Measurements from ENCODE around the gene ANAPC16. TPM values are rescaled to one million over a fixed set of nuclear protein-coding genes. Genes with fewer than 3 reads are reported as not detected.
A peak's percentile ranks its signal among the peaks of the same experiment; 100 is the strongest.
"Not testable (repeated sequence)": the region's sequence is repeated elsewhere in the genome, so short reads cannot be mapped to it uniquely, and the experiment has no call there.

Gene ANAPC16
- total RNA-seq, 1 experiment from 2014 or later, result 61.1 TPM

DNA sequence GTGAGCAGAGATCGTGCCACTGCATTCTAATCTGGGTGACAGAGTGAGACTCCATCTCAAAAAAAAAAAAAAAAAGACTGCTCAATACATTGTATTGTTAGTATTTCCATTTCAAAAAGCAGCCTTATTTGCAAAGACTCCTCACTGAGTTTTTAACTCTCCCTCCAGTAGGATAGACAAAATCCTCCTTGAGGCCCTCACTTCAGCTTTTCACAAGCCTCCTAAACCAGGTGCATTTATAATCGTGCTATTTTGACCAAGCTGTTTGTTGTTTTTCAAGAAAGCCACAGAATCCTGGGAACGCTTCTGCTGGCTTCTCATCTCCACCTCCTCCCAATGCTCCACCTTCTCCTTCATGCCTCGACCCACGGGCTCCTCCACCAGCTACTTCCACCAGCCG is 51.6 kb downstream of the ANAPC16 start:
- Histone ChIP-seq H3K4me3 (no peak overlapping the region), H3K9me3 (no peaks in the 10 kb centered on the region), H3K27me3 (no peaks in the 10 kb centered on the region), H3K36me3 (no peaks in the 10 kb centered on the region)
- DNase-seq, result no peak

DNA sequence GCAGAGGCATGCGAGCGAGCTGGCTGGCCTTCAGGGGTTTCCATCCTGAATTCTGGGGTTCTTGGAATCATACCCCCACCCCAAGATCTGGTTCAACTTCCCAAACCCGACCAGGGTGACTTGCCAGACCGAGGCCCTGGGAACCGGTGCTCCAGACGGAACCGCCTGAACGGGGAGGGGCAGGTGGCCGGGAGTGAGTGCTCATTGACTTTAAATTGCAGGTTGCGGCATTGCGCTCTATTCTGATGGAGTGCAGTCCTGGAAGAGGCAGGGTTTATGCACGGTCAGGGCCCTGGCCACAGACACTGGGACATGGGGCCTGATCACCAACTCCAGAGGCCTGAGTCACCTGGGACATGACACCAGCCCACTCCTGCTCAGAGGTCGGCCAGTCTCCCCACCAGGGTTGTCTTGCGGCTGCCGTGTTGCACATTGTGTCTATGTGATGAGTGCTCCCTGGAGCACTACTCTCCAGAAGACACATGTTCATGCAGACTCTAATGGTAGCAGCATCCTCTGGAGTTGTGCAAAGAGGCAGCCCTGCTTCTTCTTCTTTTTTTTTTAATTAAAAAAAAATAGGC is 52.1 kb downstream of the ANAPC16 start:
- H3K36me3 ChIP-seq, result no peaks in the 10 kb centered on the region
- DNase-seq, result no peak
- no peaks in the 10 kb centered on the region for H3K27me3 ChIP-seq

DNA sequence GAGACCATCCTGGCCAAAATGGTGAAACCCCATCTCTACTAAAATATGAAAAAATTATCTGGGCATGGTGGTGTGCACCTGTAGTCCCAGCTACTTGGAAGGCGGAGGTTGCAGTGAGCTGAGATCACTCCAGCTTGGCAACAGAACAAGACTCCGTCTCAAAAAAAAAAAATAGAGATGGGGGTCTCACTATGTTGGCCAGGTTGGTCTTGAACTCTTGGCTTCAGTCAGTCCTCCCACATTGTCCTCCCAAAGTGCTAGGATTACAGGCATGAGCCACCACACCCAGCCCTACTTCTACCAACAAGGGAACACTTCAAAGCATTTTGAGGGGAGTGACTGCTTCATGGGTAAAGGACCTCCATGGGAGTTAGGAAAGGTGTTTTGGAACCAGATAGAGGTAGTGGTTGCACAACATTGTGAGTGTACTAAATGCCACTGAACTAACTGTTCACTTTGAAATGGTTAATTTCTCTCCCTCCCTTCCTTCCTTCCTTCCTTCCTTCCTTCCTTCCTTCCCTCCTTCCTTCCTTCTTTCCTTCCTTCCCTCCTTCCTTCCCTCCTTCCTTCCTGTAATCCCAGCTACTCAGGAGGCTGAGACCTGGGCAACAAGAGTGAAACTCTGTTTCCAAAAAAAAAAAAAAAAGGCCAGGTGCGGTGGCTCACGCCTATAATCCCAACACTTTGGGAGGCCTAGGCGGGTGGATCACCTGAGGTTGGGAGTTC is 52.8 kb downstream of the ANAPC16 start:
- not testable (repeated sequence) for H3K27me3 ChIP-seq, H3K4me3 ChIP-seq, H3K36me3 ChIP-seq, DNase-seq, H3K9me3 ChIP-seq

More for the DNA sequence above, 52.1 kb downstream of the ANAPC16 start:
- no peak overlapping the region for H3K4me3 ChIP-seq
- H3K9me3 ChIP-seq, result no peaks in the 10 kb centered on the region

DNA sequence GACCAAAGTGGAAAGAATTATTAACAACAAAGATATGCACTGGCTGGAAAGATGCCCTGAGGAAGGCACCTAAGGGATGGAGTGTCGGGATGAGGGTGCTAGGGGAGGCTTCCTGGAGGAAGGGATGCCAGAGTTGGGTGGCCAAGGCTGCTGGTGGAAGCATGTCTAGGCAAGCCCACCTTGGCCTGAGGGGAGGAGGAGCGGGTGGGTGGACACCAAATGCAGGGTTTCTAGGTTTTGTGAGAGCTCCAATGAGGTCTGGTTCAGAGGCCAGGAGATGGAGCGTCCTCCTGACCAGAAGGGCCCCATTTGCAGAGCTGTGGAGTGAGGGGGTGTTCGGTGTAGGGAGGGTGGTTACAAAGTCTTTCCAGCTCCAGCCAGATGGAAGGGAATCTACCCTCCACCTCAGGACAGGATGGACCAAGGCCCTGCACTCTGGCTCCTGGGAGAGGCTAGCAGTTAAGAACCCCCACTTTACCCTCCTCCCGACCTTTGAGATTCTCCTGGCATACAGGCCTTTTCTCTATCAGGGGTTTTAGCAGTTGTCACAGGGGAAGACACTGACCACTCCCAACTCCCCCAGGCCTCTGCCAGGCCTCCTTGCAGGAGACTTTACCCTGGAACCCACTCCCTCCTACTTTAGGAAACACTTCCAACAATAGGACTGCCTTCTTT is 54.9 kb downstream of the ANAPC16 start:
- H3K27me3 ChIP-seq, result no peaks in the 10 kb centered on the region
- DNase-seq, result no peak
- no peak overlapping the region for H3K4me3 ChIP-seq
- H3K9me3 ChIP-seq, result no peaks in the 10 kb centered on the region
- H3K36me3 ChIP-seq, result peaks cover 19% of the 10 kb centered on the region

DNA sequence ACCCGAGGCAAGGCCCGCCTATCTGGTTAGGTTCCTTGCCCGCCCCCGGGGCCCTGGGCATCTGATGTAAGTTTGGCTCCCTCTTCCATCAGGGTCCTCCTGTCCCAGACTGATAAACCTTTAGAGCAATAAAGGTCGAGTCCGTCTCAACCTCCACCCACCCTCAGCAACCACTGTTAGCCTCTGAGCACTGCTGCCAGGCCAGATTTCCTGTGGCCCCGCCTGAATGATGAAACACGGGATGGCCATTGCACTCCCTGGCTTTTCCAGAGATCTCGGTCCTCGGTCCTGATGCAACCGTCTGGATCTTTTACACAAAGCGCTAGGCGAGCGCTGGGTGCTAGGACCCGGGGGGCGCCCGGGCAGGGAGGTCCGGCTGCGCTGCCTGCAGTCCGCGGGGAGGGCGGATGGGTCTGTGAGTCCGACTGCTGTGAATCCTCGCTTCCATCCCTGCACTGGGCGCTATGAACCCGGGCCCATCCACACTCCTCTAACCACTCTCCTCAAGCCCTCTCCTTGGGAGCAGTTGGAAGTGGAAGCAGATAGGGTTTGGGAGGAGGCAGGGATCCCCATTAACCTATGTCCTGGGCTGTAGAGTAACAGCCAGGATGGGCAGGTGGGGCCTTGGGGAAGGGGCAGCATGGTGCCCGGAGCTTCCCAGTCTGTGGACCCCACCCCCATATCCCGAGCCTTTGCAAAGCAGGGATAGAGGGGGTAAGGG is 57.0 kb downstream of the ANAPC16 start:
- Histone ChIP-seq H3K36me3 (peaks cover 27% of the 10 kb centered on the region), H3K9me3 (no peaks in the 10 kb centered on the region), H3K4me3 (peak overlapping the region; percentile 90), H3K27me3 (no peaks in the 10 kb centered on the region)
- DNase-seq, result peak; percentile 98

DNA sequence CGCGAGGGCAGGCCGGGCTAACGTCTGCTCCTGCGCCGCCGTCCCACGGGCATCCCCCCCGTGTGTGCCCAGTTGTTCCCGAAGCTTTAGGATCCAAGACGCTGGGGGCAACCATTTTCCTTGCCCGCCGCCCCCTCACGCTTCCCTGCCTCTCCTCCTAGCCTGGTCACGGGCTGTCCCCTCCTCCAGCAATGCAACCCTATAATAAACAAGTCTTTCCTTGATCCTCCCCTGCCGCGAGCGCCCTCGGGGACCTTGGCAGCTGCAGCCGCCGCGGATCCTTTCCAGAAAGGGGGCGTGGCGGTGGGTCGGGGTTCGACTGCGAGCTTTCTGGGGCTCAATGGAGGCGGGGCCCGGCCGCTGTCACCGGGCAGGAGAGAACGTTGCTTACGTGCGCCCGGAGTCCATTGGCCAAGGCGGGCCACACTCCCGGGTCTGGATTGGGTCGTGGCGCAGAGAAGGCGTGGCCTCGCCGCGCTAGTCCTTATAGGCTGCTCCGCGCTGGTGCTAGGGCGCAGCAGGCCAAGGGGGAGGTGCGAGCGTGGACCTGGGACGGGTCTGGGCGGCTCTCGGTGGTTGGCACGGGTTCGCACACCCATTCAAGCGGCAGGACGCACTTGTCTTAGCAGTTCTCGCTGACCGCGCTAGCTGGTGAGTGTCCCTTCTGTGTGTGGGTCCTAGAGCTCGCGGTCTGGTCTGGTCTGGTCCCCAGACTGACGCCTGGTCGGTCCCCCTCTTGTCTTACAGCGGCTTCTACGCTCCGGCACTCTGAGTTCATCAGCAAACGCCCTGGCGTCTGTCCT is 57.8 kb downstream of the ANAPC16 start, which contains the start of gene DDIT4:
TSS of gene DDIT4 (plus strand) at position 515 of the 803 bp plus-strand sequence. CDS start 293 bp downstream, outside the sequence.
- Histone ChIP-seq H3K27me3 (no peaks in the 10 kb centered on the region), H3K9me3 (no peaks in the 10 kb centered on the region), H3K36me3 (peaks cover 27% of the 10 kb centered on the region), H3K4me3 (peak within 1 kb of the TSS; percentile 90)
- peak; percentile 100 for DNase-seq

DNA sequence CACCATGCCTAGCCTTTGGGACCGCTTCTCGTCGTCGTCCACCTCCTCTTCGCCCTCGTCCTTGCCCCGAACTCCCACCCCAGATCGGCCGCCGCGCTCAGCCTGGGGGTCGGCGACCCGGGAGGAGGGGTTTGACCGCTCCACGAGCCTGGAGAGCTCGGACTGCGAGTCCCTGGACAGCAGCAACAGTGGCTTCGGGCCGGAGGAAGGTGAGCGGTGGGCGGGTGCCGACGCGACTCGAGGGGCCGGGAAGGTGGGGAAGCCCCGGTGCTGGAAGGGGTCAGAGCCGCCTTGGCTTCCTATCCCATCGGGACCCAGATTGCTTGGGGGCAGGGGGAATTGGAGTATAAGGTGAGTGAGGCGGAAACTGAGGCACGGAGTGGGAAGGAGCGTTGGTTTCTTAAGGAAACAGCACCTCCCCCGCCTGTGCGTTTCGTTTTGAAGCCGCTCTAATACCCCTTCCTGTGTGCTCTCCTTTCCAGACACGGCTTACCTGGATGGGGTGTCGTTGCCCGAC is 58.5 kb downstream of the ANAPC16 start:
- peaks cover 27% of the 10 kb centered on the region for H3K36me3 ChIP-seq
- peak overlapping the region; percentile 90 for H3K4me3 ChIP-seq
- no peaks in the 10 kb centered on the region for H3K27me3 ChIP-seq
- no peaks in the 10 kb centered on the region for H3K9me3 ChIP-seq
- no peak for DNase-seq

DNA sequence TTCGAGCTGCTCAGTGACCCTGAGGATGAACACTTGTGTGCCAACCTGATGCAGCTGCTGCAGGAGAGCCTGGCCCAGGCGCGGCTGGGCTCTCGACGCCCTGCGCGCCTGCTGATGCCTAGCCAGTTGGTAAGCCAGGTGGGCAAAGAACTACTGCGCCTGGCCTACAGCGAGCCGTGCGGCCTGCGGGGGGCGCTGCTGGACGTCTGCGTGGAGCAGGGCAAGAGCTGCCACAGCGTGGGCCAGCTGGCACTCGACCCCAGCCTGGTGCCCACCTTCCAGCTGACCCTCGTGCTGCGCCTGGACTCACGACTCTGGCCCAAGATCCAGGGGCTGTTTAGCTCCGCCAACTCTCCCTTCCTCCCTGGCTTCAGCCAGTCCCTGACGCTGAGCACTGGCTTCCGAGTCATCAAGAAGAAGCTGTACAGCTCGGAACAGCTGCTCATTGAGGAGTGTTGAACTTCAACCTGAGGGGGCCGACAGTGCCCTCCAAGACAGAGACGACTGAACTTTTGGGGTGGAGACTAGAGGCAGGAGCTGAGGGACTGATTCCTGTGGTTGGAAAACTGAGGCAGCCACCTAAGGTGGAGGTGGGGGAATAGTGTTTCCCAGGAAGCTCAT is 59.0 kb downstream of the ANAPC16 start:
- Histone ChIP-seq H3K36me3 (peaks cover 27% of the 10 kb centered on the region), H3K9me3 (no peaks in the 10 kb centered on the region), H3K4me3 (peak overlapping the region; percentile 90), H3K27me3 (no peaks in the 10 kb centered on the region)
- DNase-seq, result peak; percentile 77

DNA sequence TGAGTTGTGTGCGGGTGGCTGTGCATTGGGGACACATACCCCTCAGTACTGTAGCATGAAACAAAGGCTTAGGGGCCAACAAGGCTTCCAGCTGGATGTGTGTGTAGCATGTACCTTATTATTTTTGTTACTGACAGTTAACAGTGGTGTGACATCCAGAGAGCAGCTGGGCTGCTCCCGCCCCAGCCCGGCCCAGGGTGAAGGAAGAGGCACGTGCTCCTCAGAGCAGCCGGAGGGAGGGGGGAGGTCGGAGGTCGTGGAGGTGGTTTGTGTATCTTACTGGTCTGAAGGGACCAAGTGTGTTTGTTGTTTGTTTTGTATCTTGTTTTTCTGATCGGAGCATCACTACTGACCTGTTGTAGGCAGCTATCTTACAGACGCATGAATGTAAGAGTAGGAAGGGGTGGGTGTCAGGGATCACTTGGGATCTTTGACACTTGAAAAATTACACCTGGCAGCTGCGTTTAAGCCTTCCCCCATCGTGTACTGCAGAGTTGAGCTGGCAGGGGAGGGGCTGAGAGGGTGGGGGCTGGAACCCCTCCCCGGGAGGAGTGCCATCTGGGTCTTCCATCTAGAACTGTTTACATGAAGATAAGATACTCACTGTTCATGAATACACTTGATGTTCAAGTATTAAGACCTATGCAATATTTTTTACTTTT is 59.7 kb downstream of the ANAPC16 start:
- Histone ChIP-seq H3K36me3 (peaks cover 27% of the 10 kb centered on the region), H3K9me3 (no peaks in the 10 kb centered on the region), H3K4me3 (peak overlapping the region; percentile 90), H3K27me3 (no peaks in the 10 kb centered on the region)
- peak; percentile 22 for DNase-seq

DNA sequence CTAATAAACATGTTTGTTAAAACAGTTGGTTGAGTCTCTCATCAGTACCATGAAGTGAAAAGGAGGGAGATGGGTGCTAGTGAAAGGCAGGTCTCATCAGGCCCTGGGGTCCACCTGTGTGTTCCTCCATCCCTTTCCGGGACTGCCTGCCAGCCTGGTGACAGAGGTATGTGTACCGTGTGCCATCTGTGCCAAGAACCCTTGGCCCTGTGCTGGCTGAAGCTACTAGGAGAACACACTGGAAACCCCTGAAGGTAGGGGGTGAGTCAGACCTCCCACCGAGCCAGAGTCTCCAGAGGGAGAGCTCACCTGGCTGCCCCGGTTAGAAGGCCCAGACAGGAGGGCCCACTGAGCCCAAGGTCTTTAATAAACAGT is 60.2 kb downstream of the ANAPC16 start:
- no peaks in the 10 kb centered on the region for H3K9me3 ChIP-seq
- no peaks in the 10 kb centered on the region for H3K27me3 ChIP-seq
- peak; percentile 33 for DNase-seq
- H3K4me3 ChIP-seq, result peak overlapping the region; percentile 90
- H3K36me3 ChIP-seq, result peaks cover 27% of the 10 kb centered on the region

DNA sequence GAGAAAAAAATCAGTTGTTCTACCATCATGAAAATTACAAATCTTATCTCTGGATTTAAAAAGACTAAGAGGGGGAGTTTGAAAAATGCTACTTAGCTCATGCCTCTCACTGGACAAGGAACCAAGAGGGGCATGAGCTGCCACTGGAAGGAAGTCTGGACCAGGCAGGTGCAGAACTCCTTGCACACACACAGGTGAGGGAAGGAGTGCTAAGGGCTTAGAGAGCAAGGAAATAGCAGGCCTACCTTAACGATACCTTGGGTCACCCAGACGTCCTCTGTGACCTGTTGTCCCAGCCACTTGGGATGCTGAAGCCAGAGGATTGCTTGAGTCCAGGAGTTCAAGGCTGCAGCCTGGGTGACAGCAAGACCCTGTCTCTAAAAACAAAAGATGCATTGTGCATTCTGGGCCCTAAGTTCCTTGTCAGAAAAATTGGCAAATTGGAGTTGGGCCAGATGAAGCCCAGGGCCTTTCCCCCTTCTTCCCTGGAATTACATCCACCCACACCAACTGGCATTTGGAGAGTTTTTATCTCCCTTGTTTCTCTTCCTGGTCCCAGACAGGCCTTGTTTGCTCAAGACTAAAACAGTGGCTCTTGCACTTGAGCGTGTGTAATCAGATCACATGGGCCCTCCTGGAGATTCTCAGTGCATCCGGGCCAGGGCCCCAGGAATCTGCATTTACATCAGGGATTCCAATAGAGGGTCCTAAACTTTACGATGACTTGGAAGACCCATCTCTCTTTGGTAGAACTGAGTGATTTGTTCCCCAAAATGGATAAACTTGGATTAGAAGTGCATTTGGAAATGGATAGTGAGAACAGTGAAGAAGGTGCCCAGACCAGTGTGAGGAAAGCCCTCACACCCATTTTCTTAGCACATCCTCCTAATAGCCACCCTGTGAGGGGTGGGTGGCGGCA is 60.9 kb downstream of the ANAPC16 start:
- no peaks in the 10 kb centered on the region for H3K9me3 ChIP-seq
- H3K4me3 ChIP-seq, result peak overlapping the region; percentile 90
- H3K27me3 ChIP-seq, result no peaks in the 10 kb centered on the region
- H3K36me3 ChIP-seq, result peaks cover 27% of the 10 kb centered on the region
- peak; percentile 49 for DNase-seq

DNA sequence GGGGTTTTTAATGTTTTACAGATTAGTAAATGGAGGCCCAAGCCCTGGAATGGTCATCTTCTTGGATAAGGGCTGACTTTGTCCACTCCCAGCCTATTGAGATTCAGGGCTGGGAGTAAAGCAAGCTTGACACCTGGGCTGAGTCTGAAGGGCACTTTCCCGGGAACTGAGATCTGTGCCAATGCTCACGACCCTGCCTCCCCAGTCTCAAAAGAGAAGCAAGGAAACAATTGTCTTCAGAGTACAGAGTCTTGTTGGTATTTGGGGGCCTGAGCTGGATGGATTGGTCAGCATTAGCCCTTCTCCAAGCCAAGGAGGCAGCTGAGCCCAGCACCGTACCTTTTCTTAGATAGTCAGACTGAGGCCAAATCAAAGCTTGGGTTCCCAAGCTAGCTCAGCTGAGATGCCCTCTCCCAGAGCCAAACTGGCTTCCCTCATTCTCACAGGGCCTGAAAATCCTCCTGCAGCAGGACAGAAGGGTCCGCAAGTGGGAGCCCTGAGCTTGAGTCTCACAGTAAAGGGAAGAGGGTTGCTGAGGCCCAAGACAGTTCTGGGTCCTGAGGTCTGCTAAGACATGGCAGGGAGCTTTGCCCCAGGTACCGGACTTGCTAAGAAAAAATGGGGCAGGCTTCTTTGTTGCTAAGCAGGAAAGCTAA is 61.7 kb downstream of the ANAPC16 start:
- H3K36me3 ChIP-seq, result peaks cover 27% of the 10 kb centered on the region
- no peaks in the 10 kb centered on the region for H3K27me3 ChIP-seq
- no peaks in the 10 kb centered on the region for H3K9me3 ChIP-seq
- no peak for DNase-seq
- H3K4me3 ChIP-seq, result peak overlapping the region; percentile 90; the same call in 1 of the 2 replicates

DNA sequence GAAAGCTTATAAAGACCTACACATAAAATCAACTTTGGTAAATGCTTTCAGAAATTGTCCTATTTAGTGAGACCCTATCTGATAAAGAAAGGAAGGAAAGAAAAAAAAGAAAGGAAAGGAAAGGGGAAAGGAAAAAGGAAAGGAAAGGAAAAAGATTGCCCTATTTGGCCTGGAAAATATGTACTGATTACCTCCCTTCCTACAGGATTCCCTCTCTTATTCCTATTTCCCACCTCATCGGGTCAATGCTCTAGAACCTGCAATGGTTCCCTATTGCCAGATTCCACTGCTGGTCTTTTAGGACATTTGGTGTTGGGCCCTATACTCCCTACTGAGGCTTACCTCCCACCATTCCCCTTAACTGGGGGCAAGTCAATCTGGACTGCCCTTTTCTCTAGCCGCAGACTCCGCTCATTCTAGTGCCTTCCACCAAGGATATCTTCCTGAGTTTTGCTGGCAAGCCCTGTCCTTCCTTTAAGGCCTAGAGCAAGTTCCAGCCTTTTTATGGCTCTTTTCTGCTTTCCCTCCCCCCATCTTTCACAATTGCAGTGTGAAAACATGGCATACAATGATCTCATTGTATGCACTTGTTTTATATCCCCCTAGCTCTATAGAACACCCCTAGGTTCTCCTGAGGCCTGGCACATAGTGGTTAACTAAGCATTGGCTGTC is 62.3 kb downstream of the ANAPC16 start:
- Histone ChIP-seq H3K4me3 (no peak overlapping the region), H3K36me3 (peaks cover 27% of the 10 kb centered on the region), H3K27me3 (no peaks in the 10 kb centered on the region), H3K9me3 (no peaks in the 10 kb centered on the region)
- DNase-seq, result no peak

Data from MG63 (cell line).